Ovary (tissue), 9 donors: Measurements from ENCODE around the gene SLTM. TPM values are rescaled to one million over a fixed set of nuclear protein-coding genes. Genes with fewer than 3 reads are reported as not detected.
"Not testable (repeated sequence)": the region's sequence is repeated elsewhere in the genome, so short reads cannot be mapped to it uniquely, and the experiment has no call there.

ENCODE experiments used
- DNase-seq, 5 donors: peaks; one replicate each; pipeline ENCODE4 v3.0.0-alpha.2; 2019 to 2020
- H3K27ac ChIP-seq, 2 donors: fragments of 200-600 bp; one replicate each; pipeline versions ENCODE4 v1.5.1 to v1.8.0; 2019 to 2022
- H3K27me3 ChIP-seq: fragments of 200-600 bp; one replicate; pipeline ENCODE4 v1.8.0; 2022
- H3K36me3 ChIP-seq: fragments of 200-600 bp; sonication (generic); one replicate; pipeline ENCODE4 v1.5.1; 2019
- H3K4me1 ChIP-seq: one replicate; pipeline ENCODE4 v1.8.1; 2013; ENCODE audit warnings: mild to moderate bottlenecking, moderate library complexity; ENCODE audit not compliant: insufficient read depth
- H3K4me3 ChIP-seq: fragments of 200-600 bp; sonication (generic); one replicate; pipeline ENCODE4 v1.5.1; 2017
- H3K9me3 ChIP-seq, 2 donors: fragments of 200-600 bp in 1 of 2; sonication (generic) in 1 of 2; one replicate each; pipeline versions ENCODE4 v1.5.1 to v1.8.1; 2013 to 2019; ENCODE audit warnings: mild to moderate bottlenecking in 1 of 2, moderate library complexity in 1 of 2
- CTCF ChIP-seq, 3 donors: fragments of 450-650 bp in 2 of 3; fragments of 200-600 bp in 1 of 3; IDR thresholded peaks; one replicate each; pipeline versions ENCODE4 v1.5.1 to v1.8.0; 2016 to 2022; ENCODE audit warnings: antibody characterized with exemption in 3 of 3, mild to moderate bottlenecking in 1 of 3
- EP300 ChIP-seq: sonication (generic); formaldehyde crosslinking; IDR thresholded peaks from one replicate; pipeline ENCODE4 v1.6.1; 2017; ENCODE audit warnings: antibody characterized with exemption
- POLR2A ChIP-seq: fragments of 450-650 bp; IDR thresholded peaks from one replicate; pipeline ENCODE4 v1.6.1; 2017; ENCODE audit warnings: antibody characterized with exemption, mild to moderate bottlenecking, moderate library complexity
- WGBS, 3 donors: extraction: QIAGEN DNeasy Blood & Tissue Kit in 1 of 3; methylation state at CpG; one replicate each; pipeline versions ENCODE4 v1.1.5 to v1.1.7; 2013 to 2017; 5-methylcytosine and 5-hydroxymethylcytosine counted together
- intact Hi-C, 4 donors: fragments of 100-400 bp; cut with DNase I; formaldehyde crosslinking; loops; one replicate each; pipeline versions ENCODE4 v1.11.0 to v1.15.1; 2022 to 2023
- polyA plus RNA-seq, 2 donors: library from polyadenylated mRNA; stranded (reverse); fragments of 200-250 nt in 1 of 2; fragments of 350-450 nt in 1 of 2; fragmentation: Illumina TruSeq in 1 of 2; extraction: RNeasy Lipid Tissue Mini Kit (QIAGEN cat#74804) in 1 of 2; gene quantifications; one replicate each; pipeline ENCODE4 v1.2.3, GENCODE V29; 2013 to 2014
- total RNA-seq, 7 donors: library from RNA; depleted of rRNA in 2 of 7; stranded (reverse); fragments of >200 nt in 2 of 7; fragmentation: NEBNext Ultra II Directional in 3 of 7; extraction: Animal tissue kit (Norgen Biotek cat#: 25700) in 3 of 7; gene quantifications; one replicate each; pipeline versions ENCODE4 v1.1.0 to v1.2.4, GENCODE V29; 2016 to 2023
- donor health status: DM: no; HTN: no; CAD: no; lungs with moderate emphysema.
- donor health status: DM: no; HTN: no; CAD: no.
- donor health status: Bipolar disorder and iron deficiency.
- donor health status: DM: yes; HTN: yes; CAD: no.
- donor health status: DM: no; HTN: no; CAD: no.
- donor health status: DM: yes; HTN: yes; CAD: no.

Gene SLTM
- total and polyA plus RNA-seq, 9 donors = 48.6 to 76.1 (median 66.4) TPM

- intact Hi-C loops = no loop called here
Measured at GRCh38 chr15:58886921-58887320, 46.6 kb downstream of the SLTM start.

GRCh38 chr15:58883926-58884325 is 49.6 kb downstream of the SLTM start:
- DNase-seq, H3K4me1 ChIP-seq, H3K27ac ChIP-seq, H3K4me3 ChIP-seq, H3K9me3 ChIP-seq, H3K27me3 ChIP-seq, H3K36me3 ChIP-seq, intact Hi-C loops: not testable (repeated sequence)
- WGBS, 3 donors = 95 to 96% (median 96%) methylated on average over 3 of the region's 3 CpGs

More at GRCh38 chr15:58886921-58887320, 46.6 kb downstream of the SLTM start:
- H3K4me3 ChIP-seq = no peak overlapping the region
- no peaks in the 10 kb centered on the region for H3K9me3 ChIP-seq
- H3K4me1 ChIP-seq = no peaks in the 10 kb centered on the region
- TF ChIP-seq CTCF (IDR thresholded peaks at IDR 0.05) (no peak), POLR2A (no peak), EP300 (no peak)
- no peaks in the 10 kb centered on the region for H3K27me3 ChIP-seq
- DNase-seq = no peak
- H3K27ac ChIP-seq = no peak overlapping the region
- 89 to 95% (median 93%) methylated on average over 12 of the region's 12 CpGs for WGBS, 3 donors
- H3K36me3 ChIP-seq = no peaks in the 10 kb centered on the region

- intact Hi-C loops = no loop called here
- Histone ChIP-seq H3K4me3 (no peak overlapping the region), H3K4me1 (no peaks in the 10 kb centered on the region), H3K27me3 (no peaks in the 10 kb centered on the region), H3K27ac (no peak overlapping the region), H3K36me3 (no peaks in the 10 kb centered on the region), H3K9me3 (no peaks in the 10 kb centered on the region)
- no peak for DNase-seq
- 56 to 68% (median 57%) methylated on average over 4 of the region's 4 CpGs for WGBS, 3 donors
- no peak for TF ChIP-seq POLR2A
- no peak for TF ChIP-seq EP300
- no peak for TF ChIP-seq CTCF (IDR thresholded peaks at IDR 0.05)
Measured at GRCh38 chr15:58882243-58882642, 51.2 kb downstream of the SLTM start.

- intact Hi-C loops = no loop called here
- no peak for DNase-seq
- H3K4me1 ChIP-seq = no peaks in the 10 kb centered on the region
- no peaks in the 10 kb centered on the region for H3K27me3 ChIP-seq
- H3K9me3 ChIP-seq = no peaks in the 10 kb centered on the region
- no peak overlapping the region for H3K4me3 ChIP-seq
- TF ChIP-seq EP300 = no peak
- TF ChIP-seq POLR2A = no peak
- TF ChIP-seq CTCF (IDR thresholded peaks at IDR 0.05) = no peak
- H3K36me3 ChIP-seq = no peaks in the 10 kb centered on the region
- H3K27ac ChIP-seq = no peak overlapping the region
- WGBS, 3 donors = 76 to 81% (median 80%) methylated on average over 3 of the region's 3 CpGs
Measured at GRCh38 chr15:58880320-58880719, 53.2 kb downstream of the SLTM start.

GRCh38 chr15:58877999-58878825 is 55.3 kb downstream of the SLTM start:
- intact Hi-C loops = no loop called here
- 95 to 97% (median 97%) methylated on average over 12 of the region's 12 CpGs for WGBS, 3 donors
- Histone ChIP-seq H3K27me3 (no peaks in the 10 kb centered on the region), H3K4me1 (no peaks in the 10 kb centered on the region), H3K9me3 (no peaks in the 10 kb centered on the region), H3K4me3 (no peak overlapping the region), H3K27ac (no peak overlapping the region), H3K36me3 (no peaks in the 10 kb centered on the region)
- DNase-seq = no peak
- TF ChIP-seq CTCF (IDR thresholded peaks at IDR 0.05) = no peak
- TF ChIP-seq EP300 = no peak
- no peak for TF ChIP-seq POLR2A
